NCI-H1048 (cell line): Measurements from ENCODE around the gene NLRC5.
"Not testable (repeated sequence)": the region's sequence is repeated elsewhere in the genome, so short reads cannot be mapped to it uniquely, and the experiment has no call there.

Experiments
- DNase-seq: peaks from one replicate; lab custom pipeline; 2025; lab: John Stamatoyannopoulos, UW

Gene NLRC5

GRCh38 chr16:56964243-56965148, 24.9 kb upstream of the NLRC5 start:
- DNase-seq = peak; percentile 2

GRCh38 chr16:56965149-56966092, 23.9 kb upstream of the NLRC5 start:
- DNase-seq = no peak

- no peak for DNase-seq
Measured at GRCh38 chr16:56966093-56966475, 23.3 kb upstream of the NLRC5 start.

GRCh38 chr16:56967733-56968132, 21.6 kb upstream of the NLRC5 start:
- no peak for DNase-seq

- no peak for DNase-seq
Measured at GRCh38 chr16:56969769-56970168, 19.6 kb upstream of the NLRC5 start.

GRCh38 chr16:56970934-56971767, 18.2 kb upstream of the NLRC5 start:
- no peak for DNase-seq

GRCh38 chr16:56971768-56972043, 17.7 kb upstream of the NLRC5 start:
- no peak for DNase-seq

GRCh38 chr16:56972403-56973293, 16.7 kb upstream of the NLRC5 start:
- DNase-seq = no peak

GRCh38 chr16:56973294-56973689, 16.1 kb upstream of the NLRC5 start:
- DNase-seq = no peak

GRCh38 chr16:56973899-56974298, 15.5 kb upstream of the NLRC5 start:
- DNase-seq = not testable (repeated sequence)

GRCh38 chr16:56974549-56975300, 14.6 kb upstream of the NLRC5 start:
- DNase-seq = no peak

- no peak for DNase-seq
Measured at GRCh38 chr16:56975714-56976113, 13.6 kb upstream of the NLRC5 start.

GRCh38 chr16:56977216-56977615, 12.1 kb upstream of the NLRC5 start:
- DNase-seq = no peak

- DNase-seq = no peak
Measured at GRCh38 chr16:56977823-56978430, 11.4 kb upstream of the NLRC5 start.

- DNase-seq = no peak
Measured at GRCh38 chr16:56980201-56980535, 9.2 kb upstream of the NLRC5 start.

- DNase-seq = no peak
Measured at GRCh38 chr16:56980792-56981724, 8.3 kb upstream of the NLRC5 start.

- DNase-seq = no peak
Measured at GRCh38 chr16:56981729-56982271, 7.6 kb upstream of the NLRC5 start.

- DNase-seq = no peak
Measured at GRCh38 chr16:56982695-56983094, 6.7 kb upstream of the NLRC5 start.
